HG03175 (cell line): ENCODE measurements around the gene FCN1.
"Not testable (repeated sequence)": the region's sequence is repeated elsewhere in the genome, so short reads cannot be mapped to it uniquely, and the experiment has no call there.

ENCODE experiments used
- ATAC-seq: cut with Tn5 transposase; IDR thresholded peaks from one replicate; pipeline ENCODE4 v1.9.1; 2021; ENCODE audit warnings: mild to moderate bottlenecking, moderate library complexity; ENCODE audit not compliant: unreplicated experiment

The FCN1 gene

DNA sequence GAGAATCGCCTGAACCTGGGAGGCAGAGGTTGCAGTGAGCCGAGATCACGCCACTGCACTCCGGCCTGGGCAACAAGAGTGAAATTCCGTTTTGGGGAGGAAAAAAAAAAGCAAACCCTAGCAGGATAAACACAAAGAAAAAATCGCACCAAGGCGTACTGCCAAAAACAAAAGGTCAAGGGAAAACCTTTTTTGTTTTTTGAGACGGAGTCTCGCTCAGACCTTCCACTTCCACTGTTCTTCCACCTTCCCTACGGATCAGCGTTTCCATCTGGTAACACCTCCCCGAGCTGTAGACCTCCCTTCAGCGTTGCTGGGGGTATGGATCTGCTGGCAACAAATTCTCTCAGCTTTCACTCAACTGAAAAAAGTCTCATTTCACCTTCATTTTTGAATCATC is 57.2 kb downstream of the FCN1 start:
- no peak for ATAC-seq

DNA sequence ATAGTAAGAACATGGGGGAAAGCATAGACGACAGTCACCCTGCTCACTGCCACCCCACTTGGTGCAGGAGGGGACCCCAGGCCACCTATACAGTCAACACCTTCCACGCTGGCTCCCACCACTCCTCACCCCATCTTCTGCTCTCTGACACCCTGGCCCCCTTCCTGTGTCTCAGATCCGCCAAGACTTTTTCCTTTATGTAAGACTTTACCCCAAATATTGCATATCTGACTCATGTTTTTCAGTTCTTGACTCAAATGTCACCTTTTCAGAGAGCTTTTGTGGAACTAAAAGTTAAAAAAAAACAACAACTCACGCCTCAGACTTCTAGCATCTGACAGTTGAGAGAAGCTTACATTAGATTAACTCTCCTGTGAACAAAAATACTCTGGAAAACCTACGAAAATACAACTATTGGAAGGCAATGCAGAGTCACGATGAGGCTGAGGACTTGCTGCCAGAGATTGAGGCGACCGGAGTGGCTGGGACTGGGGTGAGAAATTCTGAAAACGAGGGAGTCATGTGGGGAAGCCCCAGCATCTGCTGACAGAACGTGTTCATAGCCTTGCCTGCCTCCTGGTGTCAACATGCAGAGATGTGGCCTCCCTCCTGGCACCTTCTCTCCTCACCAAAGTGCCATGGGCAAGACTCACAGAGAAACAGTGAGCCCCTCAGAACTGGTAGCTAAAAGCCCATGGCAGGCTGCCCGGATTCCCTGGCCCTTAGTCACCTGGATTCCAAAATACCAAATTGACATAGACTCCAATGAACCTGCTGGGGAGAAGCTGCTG is 59.5 kb downstream of the FCN1 start:
- ATAC-seq = peak; percentile 73

DNA sequence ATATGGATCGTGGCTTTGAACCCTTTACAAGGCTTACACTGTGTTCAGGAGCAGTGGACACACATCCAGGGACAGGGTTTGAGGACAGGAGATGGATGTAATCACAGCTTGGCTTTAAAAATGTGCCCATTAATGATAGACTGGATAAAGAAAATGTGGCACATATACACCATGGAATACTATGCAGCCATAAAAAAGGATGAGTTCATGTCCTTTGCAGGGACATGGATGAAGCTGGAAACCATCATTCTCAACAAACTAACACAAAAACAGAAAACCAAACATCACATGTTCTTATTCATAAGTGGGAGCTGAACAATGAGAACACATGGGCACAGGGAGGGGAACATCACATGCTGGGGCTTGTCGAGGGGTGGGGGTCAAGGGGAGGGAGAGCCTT is 60.3 kb downstream of the FCN1 start:
- ATAC-seq = not testable (repeated sequence)

DNA sequence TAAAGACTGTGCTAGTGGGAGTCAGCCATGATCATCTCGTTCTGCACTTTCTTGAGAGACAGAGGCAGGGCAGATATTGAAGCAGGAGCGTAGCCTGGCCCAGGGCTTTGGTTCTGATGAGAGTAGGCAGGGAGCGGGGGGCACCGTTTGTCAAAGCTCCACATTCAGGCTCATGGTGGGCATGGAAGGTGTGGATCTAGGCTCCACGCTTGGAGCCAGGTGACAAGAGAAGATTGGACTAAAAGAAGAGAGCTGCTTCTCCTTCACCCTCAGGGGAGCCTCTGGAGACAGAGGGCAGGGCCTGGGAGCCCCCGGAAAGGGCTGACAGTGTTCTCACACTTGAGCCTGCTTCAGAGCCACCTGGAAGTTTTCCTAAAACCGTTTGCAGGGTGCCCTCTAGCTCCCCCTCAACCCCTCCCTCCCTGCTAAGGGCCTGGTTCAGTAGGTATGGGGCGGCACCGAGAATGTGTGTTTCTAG is 61.8 kb downstream of the FCN1 start:
- no peak for ATAC-seq
